Measurements from ENCODE around the gene NUP98. TPM values are rescaled to one million over a fixed set of nuclear protein-coding genes. Genes with fewer than 3 reads are reported as not detected.

The NUP98 gene
- total RNA-seq, 2 donors from 2014 or later = 127 to 136 TPM

DNA sequence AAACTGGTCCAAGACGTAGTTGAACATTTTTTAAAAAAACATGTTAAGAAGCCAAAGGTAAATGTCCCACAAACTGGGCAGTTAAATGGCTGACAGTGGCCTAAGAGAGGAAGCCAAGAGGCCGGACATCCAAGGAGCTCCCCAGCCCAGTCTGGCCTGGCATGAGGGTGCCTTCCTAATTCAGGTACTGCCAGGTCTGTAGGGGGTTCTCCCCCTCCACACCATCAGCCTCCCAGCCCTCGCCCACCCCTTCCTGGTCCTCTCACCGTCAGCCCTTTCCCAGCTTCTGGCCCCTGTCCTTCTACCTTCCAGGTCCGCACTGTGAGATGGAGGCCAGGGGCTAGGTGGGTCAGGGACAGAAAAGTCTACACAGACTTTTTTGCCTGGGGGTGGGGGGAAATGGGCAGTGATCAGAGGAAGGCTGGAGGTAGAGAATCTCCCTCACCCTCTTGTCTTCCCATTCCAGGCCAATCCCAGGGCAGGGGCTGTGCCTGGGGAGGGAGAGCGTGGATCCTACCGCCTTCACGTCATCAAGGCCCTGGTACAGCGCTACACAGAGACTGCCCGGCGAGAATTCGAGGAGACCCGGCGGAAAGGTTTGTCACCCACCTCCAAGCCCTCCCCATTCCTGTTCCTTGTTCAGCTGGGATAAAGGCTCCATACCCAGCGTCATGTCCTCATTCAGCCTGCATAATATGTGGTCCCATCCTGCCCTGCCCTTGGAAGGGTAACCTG lies 161.5 kb downstream of the NUP98 start:
- Histone ChIP-seq H3K27ac (no peak overlapping the region), H3K9me3 (no peaks in the 10 kb centered on the region), H3K4me3 (no peak overlapping the region), H3K27me3 (replicated peaks; ENCODE audit: insufficient read depth) (no peaks in the 10 kb centered on the region), H3K36me3 (no peaks in the 10 kb centered on the region), H3K4me1 (replicated peaks) (no peaks in the 10 kb centered on the region)
- no peak for TF ChIP-seq POLR2A (IDR thresholded peaks at IDR 0.05)
- no peak for TF ChIP-seq POLR2AphosphoS5 (IDR thresholded peaks at IDR 0.05)
- TF ChIP-seq, protein P1, sequence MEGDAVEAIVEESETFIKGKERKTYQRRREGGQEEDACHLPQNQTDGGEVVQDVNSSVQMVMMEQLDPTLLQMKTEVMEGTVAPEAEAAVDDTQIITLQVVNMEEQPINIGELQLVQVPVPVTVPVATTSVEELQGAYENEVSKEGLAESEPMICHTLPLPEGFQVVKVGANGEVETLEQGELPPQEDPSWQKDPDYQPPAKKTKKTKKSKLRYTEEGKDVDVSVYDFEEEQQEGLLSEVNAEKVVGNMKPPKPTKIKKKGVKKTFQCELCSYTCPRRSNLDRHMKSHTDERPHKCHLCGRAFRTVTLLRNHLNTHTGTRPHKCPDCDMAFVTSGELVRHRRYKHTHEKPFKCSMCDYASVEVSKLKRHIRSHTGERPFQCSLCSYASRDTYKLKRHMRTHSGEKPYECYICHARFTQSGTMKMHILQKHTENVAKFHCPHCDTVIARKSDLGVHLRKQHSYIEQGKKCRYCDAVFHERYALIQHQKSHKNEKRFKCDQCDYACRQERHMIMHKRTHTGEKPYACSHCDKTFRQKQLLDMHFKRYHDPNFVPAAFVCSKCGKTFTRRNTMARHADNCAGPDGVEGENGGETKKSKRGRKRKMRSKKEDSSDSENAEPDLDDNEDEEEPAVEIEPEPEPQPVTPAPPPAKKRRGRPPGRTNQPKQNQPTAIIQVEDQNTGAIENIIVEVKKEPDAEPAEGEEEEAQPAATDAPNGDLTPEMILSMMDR (IDR thresholded peaks at IDR 0.05) = no peak
- no peak for DNase-seq (ENCODE audit: low spot score)
- intact Hi-C loops (cut with DNase I) = no loop called here
- WGBS = 95% methylated on average over 15 of the region's 15 CpGs

DNA sequence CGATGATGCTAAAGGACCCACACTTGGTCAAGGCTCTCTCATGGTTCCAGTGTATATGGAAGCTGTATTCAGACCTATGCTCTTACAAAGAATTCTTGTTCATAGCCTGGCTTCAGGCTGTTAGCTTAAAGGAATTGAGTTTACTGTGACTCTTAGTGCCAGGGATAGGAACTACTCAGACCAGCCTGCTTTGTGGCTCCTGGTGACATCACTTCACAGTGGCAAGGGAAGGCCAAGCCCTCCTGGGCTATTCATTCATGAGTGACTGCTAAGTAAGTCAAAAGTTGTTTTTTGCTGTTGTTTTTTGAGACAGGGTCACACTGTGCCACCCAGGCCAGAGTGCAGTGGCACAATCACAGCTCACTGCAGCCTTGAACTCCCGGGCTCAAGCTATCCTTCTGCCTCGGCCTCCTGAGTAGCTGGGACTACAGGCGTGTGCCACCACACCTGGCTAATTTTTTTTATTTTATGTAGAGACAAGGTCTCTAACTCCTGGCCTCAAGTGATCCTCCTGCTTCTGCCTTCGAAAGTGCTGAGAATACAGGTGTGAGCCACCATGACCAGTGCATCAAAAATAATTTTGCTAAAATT lies 165.2 kb downstream of the NUP98 start:
- no peak for DNase-seq (ENCODE audit: low spot score)
- Histone ChIP-seq H3K4me3 (no peak overlapping the region), H3K27ac (no peak overlapping the region), H3K27me3 (replicated peaks; ENCODE audit: insufficient read depth) (no peaks in the 10 kb centered on the region), H3K9me3 (no peaks in the 10 kb centered on the region), H3K36me3 (no peaks in the 10 kb centered on the region), H3K4me1 (replicated peaks) (no peaks in the 10 kb centered on the region)
- TF ChIP-seq, protein P1 (IDR thresholded peaks at IDR 0.05) = no peak
- TF ChIP-seq POLR2AphosphoS5 (IDR thresholded peaks at IDR 0.05) (no peak), POLR2A (IDR thresholded peaks at IDR 0.05) (no peak)
- intact Hi-C loops (cut with DNase I) = no loop called here
- 94% methylated on average over 5 of the region's 5 CpGs for WGBS

DNA sequence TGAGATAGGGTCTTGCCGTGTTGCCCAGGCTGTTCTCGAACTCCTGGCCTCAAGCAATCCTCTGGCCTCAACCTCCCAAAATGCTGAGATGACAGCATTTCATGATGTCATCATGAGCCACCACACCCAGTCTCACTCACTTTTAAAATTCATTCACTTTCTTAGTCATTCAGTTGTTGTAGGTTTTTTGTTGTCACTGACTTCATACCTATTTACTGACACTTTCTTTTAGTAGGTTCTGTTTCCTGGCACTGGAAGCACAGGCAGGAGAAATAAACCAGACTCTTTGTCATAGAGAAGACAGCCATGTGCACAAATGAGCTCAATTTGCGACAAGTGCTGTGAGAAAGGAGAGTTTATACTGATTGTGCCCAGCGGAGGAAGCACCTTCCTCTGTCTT lies 166.0 kb downstream of the NUP98 start:
- no peaks in the 10 kb centered on the region for H3K27me3 ChIP-seq (replicated peaks; ENCODE audit: insufficient read depth)
- no peaks in the 10 kb centered on the region for H3K4me1 ChIP-seq (replicated peaks)
- 90% methylated on average over 4 of the region's 4 CpGs for WGBS
- TF ChIP-seq POLR2AphosphoS5 (IDR thresholded peaks at IDR 0.05) (no peak), POLR2A (IDR thresholded peaks at IDR 0.05) (no peak)
- TF ChIP-seq, protein P1 (IDR thresholded peaks at IDR 0.05) = no peak
- H3K27ac ChIP-seq = no peak overlapping the region
- no peaks in the 10 kb centered on the region for H3K9me3 ChIP-seq
- H3K4me3 ChIP-seq = no peak overlapping the region
- H3K36me3 ChIP-seq = no peaks in the 10 kb centered on the region
- no peak for DNase-seq (ENCODE audit: low spot score)
- intact Hi-C loops (cut with DNase I) = no loop called here

DNA sequence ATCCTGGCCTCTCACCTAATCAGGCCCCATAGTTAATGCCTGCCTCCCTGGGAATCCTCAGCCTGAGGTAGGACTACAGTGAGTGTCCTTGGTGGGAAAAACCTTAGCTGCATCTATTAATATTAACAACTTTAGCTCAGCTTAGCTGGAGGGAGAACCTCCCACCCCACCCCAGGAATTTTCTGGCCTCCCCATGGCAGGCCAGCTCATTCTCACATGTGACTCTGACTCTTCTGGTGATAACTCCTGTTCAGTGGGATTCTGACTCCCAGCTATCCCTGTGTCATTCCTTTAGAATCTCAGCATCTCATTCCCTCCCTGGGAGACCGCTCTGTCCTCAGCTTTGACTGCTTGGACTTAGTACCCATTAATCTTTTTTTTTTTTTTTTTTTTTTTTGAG lies 170.1 kb downstream of the NUP98 start:
- TF ChIP-seq POLR2A (IDR thresholded peaks at IDR 0.05) (no peak), POLR2AphosphoS5 (IDR thresholded peaks at IDR 0.05) (no peak)
- TF ChIP-seq, protein P1 (IDR thresholded peaks at IDR 0.05) = no peak
- Histone ChIP-seq H3K27ac (no peak overlapping the region), H3K4me1 (replicated peaks) (no peaks in the 10 kb centered on the region), H3K36me3 (no peaks in the 10 kb centered on the region), H3K9me3 (no peaks in the 10 kb centered on the region), H3K27me3 (replicated peaks; ENCODE audit: insufficient read depth) (no peaks in the 10 kb centered on the region), H3K4me3 (no peak overlapping the region)
- intact Hi-C loops (cut with DNase I) = no loop called here
- DNase-seq (ENCODE audit: low spot score) = no peak
- 90% methylated on average over 1 of the region's 1 CpG for WGBS
